Measurements from ENCODE around the gene R3HDML. TPM values are rescaled to one million over a fixed set of nuclear protein-coding genes. Genes with fewer than 3 reads are reported as not detected.

The R3HDML gene
- total and polyA plus RNA-seq, 2 of the 13 experiments (the other 11 are each of a cell fraction or from before 2014, with no cell fraction given) = not detected

GRCh38 chr20:44326391-44327159, 10.3 kb upstream of the R3HDML start (continued):
- TF ChIP-seq ZNF441 (CRISPR knock-in tag; IDR thresholded peaks at IDR 0.05; ENCODE audit: borderline replicate concordance) (peak; percentile 70; the same call in 1 of the 2 replicates), RAD21 (CRISPR knock-in tag; IDR thresholded peaks at IDR 0.05) (peak; percentile 38; the same call in 1 of the 2 replicates), ZNF263 (CRISPR knock-in tag; IDR thresholded peaks at IDR 0.05) (peak; percentile 53; the same call in 1 of the 2 replicates), MEIS2 (CRISPR knock-in tag; IDR thresholded peaks at IDR 0.05) (peak; percentile 44; the same call in 1 of the 2 replicates), SKIL (CRISPR knock-in tag; IDR thresholded peaks at IDR 0.05; ENCODE audit: borderline replicate concordance) (peak; percentile 62; the same call in 1 of the 2 replicates), NFAT5 (CRISPR knock-in tag; IDR thresholded peaks at IDR 0.05) (no peak), KDM1A (CRISPR knock-in tag; IDR thresholded peaks at IDR 0.05) (peak; percentile 14; the same call in 1 of the 2 replicates), KLF11 (CRISPR knock-in tag; IDR thresholded peaks at IDR 0.05) (no peak), ARID5B (CRISPR knock-in tag; IDR thresholded peaks at IDR 0.05) (peak; percentile 62), ZNF788 (CRISPR knock-in tag; IDR thresholded peaks at IDR 0.05; ENCODE audit: borderline replicate concordance) (peak; percentile 74; the same call in 1 of the 2 replicates), SOX13 (IDR thresholded peaks at IDR 0.05) (no peak), SOX13 (CRISPR knock-in tag; conservative IDR thresholded peaks at IDR 0.05 in 1 of 2, IDR thresholded peaks at IDR 0.05 in 1 of 2) (peak in 1 of 2 experiments; percentile 18; a peak in 1 of 4 replicates), ZNF343 (CRISPR knock-in tag; IDR thresholded peaks at IDR 0.05) (0 out of 2 replicates have a peak, but pooled peaks have one; percentile 26), MAZ (IDR thresholded peaks at IDR 0.05; ENCODE audit: borderline replicate concordance, low read depth, low read length) (no peak), MAZ (CRISPR knock-in tag; IDR thresholded peaks at IDR 0.05; ENCODE audit: low read depth) (peak; percentile 55; the same call in 1 of the 2 replicates), ATF4 (CRISPR knock-in tag; IDR thresholded peaks at IDR 0.05) (no peak)

Data from HepG2 (cell line).